Mesangial cell (primary cell): ENCODE measurements around the gene CDX4. TPM values are rescaled to one million over a fixed set of nuclear protein-coding genes. Genes with fewer than 3 reads are reported as not detected.

Experiments
- total RNA-seq: library from RNA; depleted of rRNA; stranded (reverse); fragments of >200 nt; gene quantifications from 2 replicates; pipeline ENCODE4 v1.2.3, GENCODE V29; 2015

The CDX4 gene, protein sequence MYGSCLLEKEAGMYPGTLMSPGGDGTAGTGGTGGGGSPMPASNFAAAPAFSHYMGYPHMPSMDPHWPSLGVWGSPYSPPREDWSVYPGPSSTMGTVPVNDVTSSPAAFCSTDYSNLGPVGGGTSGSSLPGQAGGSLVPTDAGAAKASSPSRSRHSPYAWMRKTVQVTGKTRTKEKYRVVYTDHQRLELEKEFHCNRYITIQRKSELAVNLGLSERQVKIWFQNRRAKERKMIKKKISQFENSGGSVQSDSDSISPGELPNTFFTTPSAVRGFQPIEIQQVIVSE
- not detected in 2 replicates for total RNA-seq

DNA sequence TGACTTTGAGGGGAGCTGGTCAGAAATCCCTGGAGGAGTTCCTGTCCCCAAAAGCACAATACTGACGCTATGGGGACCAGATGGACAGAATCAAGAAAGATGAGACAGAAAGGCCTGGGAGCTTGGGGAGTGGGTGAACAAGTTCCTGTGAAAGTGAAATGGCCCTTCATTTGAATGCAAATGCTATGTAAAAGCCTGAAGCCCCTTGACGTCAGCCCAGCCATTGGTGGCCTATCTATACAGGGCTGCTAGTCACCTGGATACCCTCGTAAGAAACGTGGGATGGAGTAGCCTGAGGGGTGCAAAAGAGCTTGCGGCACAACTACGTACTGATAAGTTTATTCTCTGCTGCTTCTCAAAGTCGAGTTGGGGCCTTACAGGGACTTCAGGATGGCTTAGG, at the start of gene CDX4:
CDX4 (plus strand) TSS at position 223 of the 400 bp plus-strand sequence. CDS start 201 bp downstream, outside the sequence.

Other genes with a start within 250 kb of the CDX4 start
- under 0.01 and 0.16 TPM in 2 replicates for gene NAP1L2, start 232.2 kb upstream of the CDX4 start, total RNA-seq
- 2.9 TPM in 2 replicates for gene CHIC1, start 116.1 kb downstream of the CDX4 start, total RNA-seq